HepG2 (cell line): ENCODE measurements around the gene SLC16A7. TPM values are rescaled to one million over a fixed set of nuclear protein-coding genes. Genes with fewer than 3 reads are reported as not detected.

Source experiments
- ATAC-seq: fragments of 200-7000 bp; cut with Tn5 transposase; 3 replicates; pipeline ENCODE4 v1.9.1; 2020; ENCODE audit warnings: mild to moderate bottlenecking, moderate library complexity
- BruUV-seq: library from RNA; stranded (reverse); fragments of 400-500 nt; replicated peaks from 2 replicates; lab custom pipeline; 2021; lab: Mats Ljungman, UMichigan
- CTCF ChIA-PET: fragments of 300-600 bp; formaldehyde crosslinking; extraction: SDS; loops from one replicate; lab custom pipeline; 2021; ENCODE audit warnings: low total read pairs, inconsistent platforms, low intra/inter-chr PET ratio; lab: Yijun Ruan, JAX
- POLR2A ChIA-PET: fragments of 350-600 bp; sonication (Branson Sonifier 250); formaldehyde crosslinking; loops from one replicate; lab custom pipeline; 2020; ENCODE audit warnings: antibody characterized with exemption, inconsistent platforms; lab: Yijun Ruan, JAX
- DNase-seq: peaks from one replicate; pipeline ENCODE4 v3.0.0-alpha.2; 2015; ENCODE audit warnings: low spot score
- FAIRE-seq: peaks from 3 replicates; lab custom pipeline; 2011; peaks lifted over from hg19 to GRCh38; lab: Jason Lieb, UNC
- H2AFZ ChIP-seq: one replicate; pipeline ENCODE4 v1.6.1; 2011; ENCODE audit warnings: low read length, inconsistent platforms
- H3K27ac ChIP-seq: fragments of 300-600 bp; 3 replicates; pipeline ENCODE4 v1.8.0; 2011; ENCODE audit warnings: mixed run types, mild to moderate bottlenecking, mixed read lengths, low read length, inconsistent platforms; ENCODE audit not compliant: insufficient read depth; ENCODE audit errors: extremely low read length
- H3K27me3 ChIP-seq, 2 experiments: fragments of 200-600 bp in 1 of 2; 2 replicates in 1 of 2; 3 replicates in 1 of 2; pipeline versions ENCODE4 v1.6.0 to v1.8.0; 2011; ENCODE audit warnings: low read length in 2 of 2, mild to moderate bottlenecking in 2 of 2, moderate library complexity in 2 of 2, inconsistent platforms in 1 of 2; ENCODE audit not compliant: insufficient read depth in 2 of 2, control insufficient read depth in 1 of 2
- H3K36me3 ChIP-seq, 2 experiments: fragments of 200-600 bp in 1 of 2; replicated peaks in 1 of 2; 2 replicates in 1 of 2; 3 replicates in 1 of 2; pipeline versions ENCODE4 v1.5.1 to v1.8.0; 2011; ENCODE audit warnings: low read length in 2 of 2, inconsistent platforms in 1 of 2; ENCODE audit not compliant: insufficient read depth in 2 of 2, control insufficient read depth in 1 of 2
- H3K4me1 ChIP-seq: 2 replicates; pipeline ENCODE4 v1.5.1; 2012; ENCODE audit warnings: low read length, inconsistent platforms; ENCODE audit not compliant: insufficient read depth
- H3K4me2 ChIP-seq: 2 replicates; pipeline ENCODE4 v1.6.0; 2011; ENCODE audit warnings: low read depth, low read length, inconsistent platforms
- H3K4me3 ChIP-seq, 3 experiments: fragments of 200-600 bp in 1 of 3; sonication (generic), shearing (Covaris generic) in 1 of 3; replicated peaks in 1 of 3; 2 replicates each; pipeline ENCODE4 v1.5.1; 2011 to 2016; ENCODE audit warnings: low read length in 3 of 3, inconsistent platforms in 2 of 3, low read depth in 2 of 3, mild to moderate bottlenecking in 2 of 3, control low read depth in 1 of 3, mixed read lengths in 1 of 3; ENCODE audit not compliant: insufficient read depth in 1 of 3
- H3K79me2 ChIP-seq: one replicate; pipeline ENCODE4 v1.6.1; 2011; ENCODE audit warnings: low read length, inconsistent platforms; ENCODE audit not compliant: insufficient read depth
- H3K9ac ChIP-seq: 2 replicates; pipeline ENCODE4 v1.6.0; 2011; ENCODE audit warnings: mild to moderate bottlenecking, low read depth, low read length, inconsistent platforms; ENCODE audit not compliant: insufficient read depth
- H3K9me3 ChIP-seq: 2 replicates; pipeline ENCODE4 v1.5.1; 2012; ENCODE audit warnings: mild to moderate bottlenecking, low read length
- H4K20me1 ChIP-seq: 2 replicates; pipeline ENCODE4 v1.6.0; 2011; ENCODE audit warnings: inconsistent platforms, mild to moderate bottlenecking, low read length, moderate library complexity; ENCODE audit not compliant: insufficient read depth
- CBFB ChIP-seq: sonication (generic); formaldehyde crosslinking; IDR thresholded peaks from 2 replicates; pipeline ENCODE4 v1.4.0; 2020; ENCODE audit warnings: missing genetic modification reagents
- FOXJ3 ChIP-seq: sonication (generic); formaldehyde crosslinking; IDR thresholded peaks from 2 replicates; pipeline ENCODE4 v1.4.0; 2020; ENCODE audit warnings: missing genetic modification reagents, mild to moderate bottlenecking, borderline replicate concordance
- GATAD1 ChIP-seq: IDR thresholded peaks from 2 replicates; pipeline ENCODE4 v1.6.1; 2016; ENCODE audit warnings: missing genetic modification reagents, missing compliant biosample characterization
- JDP2 ChIP-seq: sonication (generic); formaldehyde crosslinking; IDR thresholded peaks from 2 replicates; pipeline ENCODE4 v1.8.1; 2022; ENCODE audit warnings: missing genetic modification reagents, borderline replicate concordance
- MXI1 ChIP-seq: IDR thresholded peaks from 3 replicates; pipeline ENCODE4 v1.6.1; 2012; ENCODE audit warnings: low read depth, low read length, inconsistent platforms, borderline replicate concordance
- POLR2AphosphoS2 ChIP-seq: IDR thresholded peaks from 2 replicates; pipeline ENCODE4 v1.6.1; 2011; ENCODE audit warnings: low read depth, low read length, improper control_type of control experiment
- SMC3 ChIP-seq: IDR thresholded peaks from 2 replicates; pipeline ENCODE4 v1.6.1; 2011; ENCODE audit warnings: low read length, improper control_type of control experiment
- TBP ChIP-seq: sonication (generic); formaldehyde crosslinking; IDR thresholded peaks from 2 replicates; pipeline ENCODE4 v1.5.0; 2020; ENCODE audit warnings: missing genetic modification reagents
- TOE1 ChIP-seq: sonication (generic); formaldehyde crosslinking; IDR thresholded peaks from 2 replicates; pipeline ENCODE4 v1.4.0; 2020; ENCODE audit warnings: mild to moderate bottlenecking, missing genetic modification reagents
- TOPORS ChIP-seq: sonication (generic); formaldehyde crosslinking; IDR thresholded peaks from 2 replicates; pipeline ENCODE4 v1.8.0; 2023; ENCODE audit warnings: mild to moderate bottlenecking, missing genetic modification reagents
- ZNF143 ChIP-seq: sonication (generic); formaldehyde crosslinking; IDR thresholded peaks from 2 replicates; pipeline ENCODE4 v1.4.0; 2020; ENCODE audit warnings: missing genetic modification reagents
- ZNF547 ChIP-seq: sonication (generic); formaldehyde crosslinking; IDR thresholded peaks from 2 replicates; pipeline ENCODE4 v1.5.1; 2020; ENCODE audit warnings: mild to moderate bottlenecking, missing genetic modification reagents
- ZNF703 ChIP-seq: sonication (generic); formaldehyde crosslinking; IDR thresholded peaks from 2 replicates; pipeline ENCODE4 v1.5.1; 2020; ENCODE audit warnings: missing genetic modification reagents, mild to moderate bottlenecking, moderate library complexity, borderline replicate concordance
- ZNF747 ChIP-seq: sonication (generic); formaldehyde crosslinking; IDR thresholded peaks from 2 replicates; pipeline ENCODE4 v1.8.1; 2023; ENCODE audit warnings: missing genetic modification reagents, mild to moderate bottlenecking, borderline replicate concordance
- WGBS: methylation state at CpG from one replicate; pipeline ENCODE4 v1.1.6; 2017; ENCODE audit warnings: low lambda C conversion rate; 5-methylcytosine and 5-hydroxymethylcytosine counted together
- in situ Hi-C: cut with HindIII; loops from 2 replicates; pipeline ENCODE4 v1.10.0; 2017; ENCODE audit warnings: low pct_unique_long_range_greater_than_20kb; ENCODE audit not compliant: extremely low pct_ligation_motif_present
- intact Hi-C: fragments of 100-400 bp; cut with micrococcal nuclease; formaldehyde crosslinking; loops from one replicate; pipeline ENCODE4 v1.10.0; 2022; ENCODE audit not compliant: unreplicated experiment
- polyA plus RNA-seq, 8 experiments: library from polyadenylated mRNA; depleted of rRNA in 3 of 8; stranded (reverse) in 7 of 8; unstranded in 1 of 8; fragments of >200 nt; fragmentation: Illumina TruSeq in 4 of 8; extraction: Trizol in 4 of 8; gene quantifications; 2 replicates each; pipeline versions ENCODE4 v1.2.1 to v1.2.3, GENCODE V29; 2011 to 2016; ENCODE audit warnings: low read depth in 4 of 8, missing spikeins in 1 of 8, mixed read lengths in 1 of 8; ENCODE audit not compliant: insufficient read depth in 1 of 8
- total RNA-seq, 5 experiments: library from RNA; depleted of rRNA; stranded (reverse); fragments of >200 nt; fragmentation: Illumina TruSeq; extraction: Trizol; gene quantifications; 2 replicates each; pipeline ENCODE4 v1.2.3, GENCODE V29; 2016; ENCODE audit warnings: low read depth in 1 of 5
- TF ChIP-seq, protein P1 (sequence below): sonication (generic); formaldehyde crosslinking; IDR thresholded peaks from 2 replicates; pipeline ENCODE4 v1.5.0; 2020; ENCODE audit warnings: mild to moderate bottlenecking, missing genetic modification reagents
- TF ChIP-seq, protein P2 (sequence below): IDR thresholded peaks from 2 replicates; pipeline ENCODE4 v1.6.1; 2016; ENCODE audit warnings: missing compliant biosample characterization, missing genetic modification reagents, borderline replicate concordance
- TF ChIP-seq, protein P3 (sequence below): sonication (generic); formaldehyde crosslinking; IDR thresholded peaks from 2 replicates; pipeline ENCODE4 v1.5.1; 2020; ENCODE audit warnings: mild to moderate bottlenecking, missing genetic modification reagents, borderline replicate concordance

The SLC16A7 gene
- total and polyA plus RNA-seq, 2 of the 13 experiments (the other 11 are each of a cell fraction or from before 2014, with no cell fraction given), result 1.3 to 1.6 TPM

DNA sequence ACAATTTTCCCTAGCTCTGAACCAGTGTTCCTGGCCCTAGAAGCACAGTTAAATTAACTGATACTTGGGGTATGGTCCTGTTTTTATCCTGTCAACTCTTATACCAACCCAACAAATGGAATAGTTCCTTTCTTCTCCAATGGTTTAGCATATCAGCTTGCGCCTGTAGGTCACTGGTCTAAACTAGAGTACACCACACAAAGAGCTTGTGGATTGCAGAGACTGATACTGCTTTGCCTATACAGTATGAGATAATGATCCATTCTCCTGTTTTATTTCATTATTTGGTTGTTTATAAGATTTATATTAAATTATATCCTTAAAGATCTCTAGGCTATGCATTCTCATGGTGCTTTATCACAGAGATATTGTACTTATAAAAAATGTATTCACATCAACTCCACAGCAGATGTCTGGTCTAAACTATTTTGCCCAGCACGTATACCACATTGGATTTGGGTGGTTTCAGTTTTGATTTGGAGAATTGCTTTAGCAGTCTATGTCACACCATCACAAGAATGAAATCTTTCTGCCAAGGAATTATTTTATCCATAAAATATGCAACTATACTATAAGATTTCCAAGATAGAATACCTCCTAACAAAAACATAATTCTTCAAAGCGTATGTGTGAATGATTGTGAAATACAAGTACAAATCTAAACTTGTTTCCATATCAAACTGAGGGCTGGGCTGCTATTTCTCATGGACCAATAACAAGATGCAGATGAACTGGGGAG lies 142.1 kb downstream of the SLC16A7 start:
- no peaks in the 10 kb centered on the region for H3K4me1 ChIP-seq
- 70% methylated on average over 3 of the region's 3 CpGs for WGBS
- in situ Hi-C loops, result no loop called here
- H3K36me3 ChIP-seq, result no peaks in the 10 kb centered on the region
- H3K27ac ChIP-seq, result no peak overlapping the region
- no peaks in the 10 kb centered on the region for H3K27me3 ChIP-seq
- H2AFZ ChIP-seq, result no peak overlapping the region
- intact Hi-C loops, result no loop called here
- DNase-seq (no peak), FAIRE-seq (no peak), ATAC-seq (no peak)
- H3K4me3 ChIP-seq, result no peak overlapping the region
- no peaks in the 10 kb centered on the region for H3K9me3 ChIP-seq
- no peaks in the 10 kb centered on the region for H4K20me1 ChIP-seq
- CTCF ChIA-PET, result no interaction called here
- no peak overlapping the region for H3K4me2 ChIP-seq
- no TSS peak for BruUV-seq
- no peak overlapping the region for H3K9ac ChIP-seq
- POLR2A ChIA-PET, result no interaction called here
- no peaks in the 10 kb centered on the region for H3K79me2 ChIP-seq
- TF ChIP-seq JDP2 (CRISPR knock-in tag) (no peak), TOPORS (CRISPR knock-in tag) (no peak), ZNF547 (CRISPR knock-in tag) (no peak), GATAD1 (CRISPR knock-in tag) (no peak), CBFB (CRISPR knock-in tag) (no peak), SMC3 (no peak), MXI1 (no peak), TOE1 (CRISPR knock-in tag) (no peak), ZNF703 (CRISPR knock-in tag) (no peak), TBP (CRISPR knock-in tag) (no peak), ZNF747 (CRISPR knock-in tag) (no peak), FOXJ3 (CRISPR knock-in tag) (no peak), POLR2AphosphoS2 (no peak), ZNF143 (CRISPR knock-in tag) (no peak)
- TF ChIP-seq, protein P1, sequence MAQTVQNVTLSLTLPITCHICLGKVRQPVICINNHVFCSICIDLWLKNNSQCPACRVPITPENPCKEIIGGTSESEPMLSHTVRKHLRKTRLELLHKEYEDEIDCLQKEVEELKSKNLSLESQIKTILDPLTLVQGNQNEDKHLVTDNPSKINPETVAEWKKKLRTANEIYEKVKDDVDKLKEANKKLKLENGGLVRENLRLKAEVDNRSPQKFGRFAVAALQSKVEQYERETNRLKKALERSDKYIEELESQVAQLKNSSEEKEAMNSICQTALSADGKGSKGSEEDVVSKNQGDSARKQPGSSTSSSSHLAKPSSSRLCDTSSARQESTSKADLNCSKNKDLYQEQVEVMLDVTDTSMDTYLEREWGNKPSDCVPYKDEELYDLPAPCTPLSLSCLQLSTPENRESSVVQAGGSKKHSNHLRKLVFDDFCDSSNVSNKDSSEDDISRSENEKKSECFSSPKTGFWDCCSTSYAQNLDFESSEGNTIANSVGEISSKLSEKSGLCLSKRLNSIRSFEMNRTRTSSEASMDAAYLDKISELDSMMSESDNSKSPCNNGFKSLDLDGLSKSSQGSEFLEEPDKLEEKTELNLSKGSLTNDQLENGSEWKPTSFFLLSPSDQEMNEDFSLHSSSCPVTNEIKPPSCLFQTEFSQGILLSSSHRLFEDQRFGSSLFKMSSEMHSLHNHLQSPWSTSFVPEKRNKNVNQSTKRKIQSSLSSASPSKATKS (CRISPR knock-in tag), result no peak
- TF ChIP-seq, protein P2, sequence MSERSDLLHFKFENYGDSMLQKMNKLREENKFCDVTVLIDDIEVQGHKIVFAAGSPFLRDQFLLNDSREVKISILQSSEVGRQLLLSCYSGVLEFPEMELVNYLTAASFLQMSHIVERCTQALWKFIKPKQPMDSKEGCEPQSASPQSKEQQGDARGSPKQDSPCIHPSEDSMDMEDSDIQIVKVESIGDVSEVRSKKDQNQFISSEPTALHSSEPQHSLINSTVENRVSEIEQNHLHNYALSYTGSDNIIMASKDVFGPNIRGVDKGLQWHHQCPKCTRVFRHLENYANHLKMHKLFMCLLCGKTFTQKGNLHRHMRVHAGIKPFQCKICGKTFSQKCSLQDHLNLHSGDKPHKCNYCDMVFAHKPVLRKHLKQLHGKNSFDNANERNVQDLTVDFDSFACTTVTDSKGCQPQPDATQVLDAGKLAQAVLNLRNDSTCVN (CRISPR knock-in tag), result no peak
- TF ChIP-seq, protein P3, sequence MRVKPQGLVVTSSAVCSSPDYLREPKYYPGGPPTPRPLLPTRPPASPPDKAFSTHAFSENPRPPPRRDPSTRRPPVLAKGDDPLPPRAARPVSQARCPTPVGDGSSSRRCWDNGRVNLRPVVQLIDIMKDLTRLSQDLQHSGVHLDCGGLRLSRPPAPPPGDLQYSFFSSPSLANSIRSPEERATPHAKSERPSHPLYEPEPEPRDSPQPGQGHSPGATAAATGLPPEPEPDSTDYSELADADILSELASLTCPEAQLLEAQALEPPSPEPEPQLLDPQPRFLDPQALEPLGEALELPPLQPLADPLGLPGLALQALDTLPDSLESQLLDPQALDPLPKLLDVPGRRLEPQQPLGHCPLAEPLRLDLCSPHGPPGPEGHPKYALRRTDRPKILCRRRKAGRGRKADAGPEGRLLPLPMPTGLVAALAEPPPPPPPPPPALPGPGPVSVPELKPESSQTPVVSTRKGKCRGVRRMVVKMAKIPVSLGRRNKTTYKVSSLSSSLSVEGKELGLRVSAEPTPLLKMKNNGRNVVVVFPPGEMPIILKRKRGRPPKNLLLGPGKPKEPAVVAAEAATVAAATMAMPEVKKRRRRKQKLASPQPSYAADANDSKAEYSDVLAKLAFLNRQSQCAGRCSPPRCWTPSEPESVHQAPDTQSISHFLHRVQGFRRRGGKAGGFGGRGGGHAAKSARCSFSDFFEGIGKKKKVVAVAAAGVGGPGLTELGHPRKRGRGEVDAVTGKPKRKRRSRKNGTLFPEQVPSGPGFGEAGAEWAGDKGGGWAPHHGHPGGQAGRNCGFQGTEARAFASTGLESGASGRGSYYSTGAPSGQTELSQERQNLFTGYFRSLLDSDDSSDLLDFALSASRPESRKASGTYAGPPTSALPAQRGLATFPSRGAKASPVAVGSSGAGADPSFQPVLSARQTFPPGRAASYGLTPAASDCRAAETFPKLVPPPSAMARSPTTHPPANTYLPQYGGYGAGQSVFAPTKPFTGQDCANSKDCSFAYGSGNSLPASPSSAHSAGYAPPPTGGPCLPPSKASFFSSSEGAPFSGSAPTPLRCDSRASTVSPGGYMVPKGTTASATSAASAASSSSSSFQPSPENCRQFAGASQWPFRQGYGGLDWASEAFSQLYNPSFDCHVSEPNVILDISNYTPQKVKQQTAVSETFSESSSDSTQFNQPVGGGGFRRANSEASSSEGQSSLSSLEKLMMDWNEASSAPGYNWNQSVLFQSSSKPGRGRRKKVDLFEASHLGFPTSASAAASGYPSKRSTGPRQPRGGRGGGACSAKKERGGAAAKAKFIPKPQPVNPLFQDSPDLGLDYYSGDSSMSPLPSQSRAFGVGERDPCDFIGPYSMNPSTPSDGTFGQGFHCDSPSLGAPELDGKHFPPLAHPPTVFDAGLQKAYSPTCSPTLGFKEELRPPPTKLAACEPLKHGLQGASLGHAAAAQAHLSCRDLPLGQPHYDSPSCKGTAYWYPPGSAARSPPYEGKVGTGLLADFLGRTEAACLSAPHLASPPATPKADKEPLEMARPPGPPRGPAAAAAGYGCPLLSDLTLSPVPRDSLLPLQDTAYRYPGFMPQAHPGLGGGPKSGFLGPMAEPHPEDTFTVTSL (CRISPR knock-in tag), result no peak
